Bronchial epithelial cell (primary cell): ENCODE results near the gene AGRP. TPM values are rescaled to one million over a fixed set of nuclear protein-coding genes. Genes with fewer than 3 reads are reported as not detected.
"Not testable (repeated sequence)": the region's sequence is repeated elsewhere in the genome, so short reads cannot be mapped to it uniquely, and the experiment has no call there.

Source experiments
- DNase-seq: peaks from one replicate; pipeline ENCODE4 v3.0.0-alpha.2; 2010; ENCODE audit warnings: low read depth
- FAIRE-seq: peaks from 2 replicates; lab custom pipeline; 2011; peaks lifted over from hg19 to GRCh38; lab: Jason Lieb, UNC
- H3K27me3 ChIP-seq: 2 replicates; pipeline ENCODE4 v1.5.1; 2011; ENCODE audit warnings: low read length; ENCODE audit not compliant: control insufficient read depth, insufficient read depth
- H3K36me3 ChIP-seq: 2 replicates; pipeline ENCODE4 v1.5.1; 2011; ENCODE audit warnings: low read length; ENCODE audit not compliant: control insufficient read depth, insufficient read depth
- H3K4me3 ChIP-seq: 2 replicates; pipeline ENCODE4 v1.5.1; 2011; ENCODE audit warnings: mild to moderate bottlenecking, low read depth, low read length, control low read depth
- CTCF ChIP-seq: IDR thresholded peaks from 2 replicates; pipeline ENCODE4 v1.5.1; 2011; ENCODE audit warnings: mild to moderate bottlenecking, moderate library complexity, low read length, control low read depth, inconsistent platforms; ENCODE audit not compliant: insufficient read depth, severe bottlenecking
- total RNA-seq: library from RNA; depleted of rRNA; stranded (reverse); fragments of >200 nt; gene quantifications from 2 replicates; pipeline ENCODE4 v1.2.1, GENCODE V29; 2014

The AGRP gene
- total RNA-seq, 1 donor from 2014 or later, result not detected

GRCh38 chr16:67489401-67490083, 6.2 kb upstream of the AGRP start:
- Histone ChIP-seq H3K27me3 (no peaks in the 10 kb centered on the region), H3K36me3 (no peaks in the 10 kb centered on the region), H3K4me3 (no peak overlapping the region)
- FAIRE-seq, result no peak
- DNase-seq, result no peak
- TF ChIP-seq CTCF, result no peak

GRCh38 chr16:67487561-67487960, 4.2 kb upstream of the AGRP start:
- H3K27me3 ChIP-seq, DNase-seq, H3K36me3 ChIP-seq, H3K4me3 ChIP-seq, FAIRE-seq: not testable (repeated sequence)

- no peak for DNase-seq
- H3K4me3 ChIP-seq, result no peak overlapping the region
- no peak for FAIRE-seq
- H3K36me3 ChIP-seq, result no peaks in the 10 kb centered on the region
- no peak for TF ChIP-seq CTCF
- H3K27me3 ChIP-seq, result no peaks in the 10 kb centered on the region
Measured at GRCh38 chr16:67486805-67487204, 3.5 kb upstream of the AGRP start.

- FAIRE-seq (no peak), DNase-seq (no peak)
- no peaks in the 10 kb centered on the region for H3K36me3 ChIP-seq
- TF ChIP-seq CTCF, result no peak
- no peaks in the 10 kb centered on the region for H3K27me3 ChIP-seq
- H3K4me3 ChIP-seq, result no peak overlapping the region
Measured at GRCh38 chr16:67483731-67484525, 581 bp upstream of the AGRP start.

GRCh38 chr16:67482233-67482924, 968 bp downstream of the AGRP start:
- TF ChIP-seq CTCF, result no peak
- Histone ChIP-seq H3K27me3 (no peaks in the 10 kb centered on the region), H3K4me3 (no peak overlapping the region), H3K36me3 (no peaks in the 10 kb centered on the region)
- DNase-seq, result no peak
- FAIRE-seq, result no peak
